Esophagus squamous epithelium (tissue), 5 donors: ENCODE results near the gene DSTYK. TPM values are rescaled to one million over a fixed set of nuclear protein-coding genes. Genes with fewer than 3 reads are reported as not detected.
"Not testable (repeated sequence)": the region's sequence is repeated elsewhere in the genome, so short reads cannot be mapped to it uniquely, and the experiment has no call there.

Experiments used
- DNase-seq: peaks from one replicate; lab custom pipeline; 2025; lab: John Stamatoyannopoulos, UW
- H3K27ac ChIP-seq, 4 donors: fragments of 200-600 bp; sonication (generic); one replicate each; pipeline ENCODE4 v1.5.1; 2016 to 2019; ENCODE audit warnings: mild to moderate bottlenecking in 1 of 4
- H3K27me3 ChIP-seq, 4 donors: fragments of 200-600 bp; sonication (generic); 1 replicate in 3 of 4; 2 replicates in 1 of 4; pipeline versions ENCODE4 v1.5.1 to v1.6.0; 2017 to 2021; ENCODE audit warnings: antibody characterized with exemption in 1 of 4
- H3K36me3 ChIP-seq, 3 donors: fragments of 200-600 bp; sonication (generic); one replicate each; pipeline ENCODE4 v1.5.1; 2016 to 2019
- H3K4me1 ChIP-seq, 3 donors: fragments of 200-600 bp; sonication (generic); one replicate each; pipeline ENCODE4 v1.5.1; 2017 to 2019
- H3K4me3 ChIP-seq, 4 donors: fragments of 200-600 bp; sonication (generic); 1 replicate in 3 of 4; 2 replicates in 1 of 4; pipeline ENCODE4 v1.5.1; 2016 to 2019; ENCODE audit warnings: mild to moderate bottlenecking in 2 of 4, moderate library complexity in 1 of 4
- H3K9me3 ChIP-seq, 3 donors: fragments of 200-600 bp; sonication (generic); one replicate each; pipeline ENCODE4 v1.5.1; 2016 to 2019
- CTCF ChIP-seq, 6 experiments: fragments of 450-650 bp in 4 of 6; fragments of 200-600 bp in 2 of 6; sonication (generic) in 2 of 6; IDR thresholded peaks; one replicate each; pipeline ENCODE4 v1.5.1; 2016 to 2019; ENCODE audit warnings: antibody characterized with exemption in 6 of 6, mild to moderate bottlenecking in 4 of 6, moderate library complexity in 4 of 6
- POLR2A ChIP-seq, 4 donors: fragments of 450-650 bp; IDR thresholded peaks; one replicate each; pipeline ENCODE4 v1.6.1; 2017; ENCODE audit warnings: antibody characterized with exemption in 4 of 4, mild to moderate bottlenecking in 4 of 4, moderate library complexity in 3 of 4
- WGBS, 2 donors: methylation state at CpG; one replicate each; pipeline ENCODE4 v1.1.5; 2018; 5-methylcytosine and 5-hydroxymethylcytosine counted together
- intact Hi-C: fragments of 100-400 bp; cut with DNase I; formaldehyde crosslinking; loops from one replicate; pipeline ENCODE4 v1.15.0; 2022
- total RNA-seq, 4 donors: library from RNA; depleted of rRNA; stranded (reverse); fragments of >200 nt; gene quantifications; one replicate each; pipeline ENCODE4 v1.1.0, GENCODE V29; 2016
- donor health status: DM: yes; HTN: yes; CAD: no.

The DSTYK gene
- total RNA-seq, 4 donors from 2014 or later, result 6.5 to 10.9 (median 6.9) TPM

- Histone ChIP-seq H3K4me3 (no peak overlapping the region), H3K36me3 (peaks cover 0 to 36% (median 0%) of the 10 kb centered on the region in 3 donors), H3K9me3 (no peaks in the 10 kb centered on the region), H3K27ac (peak overlapping the region in 2 of 4 donors; percentile 10 to 76), H3K4me1 (peaks cover 0 to 77% (median 37%) of the 10 kb centered on the region in 3 donors), H3K27me3 (no peaks in the 10 kb centered on the region)
- intact Hi-C loops, result no loop called here
- TF ChIP-seq POLR2A (IDR thresholded peaks at IDR 0.05) (no peak), CTCF (IDR thresholded peaks at IDR 0.05) (no peak)
- DNase-seq, result no peak
- 93 to 100% methylated on average over 3 to 4 of the region's 10 CpGs for WGBS, 2 donors
Observed at GRCh38 chr1:205187420-205187819, 24.1 kb downstream of the DSTYK start.

- Histone ChIP-seq H3K4me3 (no peak overlapping the region), H3K36me3 (peaks cover 0 to 42% (median 0%) of the 10 kb centered on the region in 3 donors), H3K4me1 (peaks cover 0 to 64% (median 30%) of the 10 kb centered on the region in 3 donors), H3K27ac (no peak overlapping the region), H3K9me3 (no peaks in the 10 kb centered on the region), H3K27me3 (no peaks in the 10 kb centered on the region)
- intact Hi-C loops, result no loop called here
- DNase-seq, result no peak
- TF ChIP-seq POLR2A (IDR thresholded peaks at IDR 0.05) (no peak), CTCF (IDR thresholded peaks at IDR 0.05) (no peak)
Observed at GRCh38 chr1:205186191-205186590, 25.3 kb downstream of the DSTYK start.

GRCh38 chr1:205183676-205184335, 27.7 kb downstream of the DSTYK start:
- 70 to 76% methylated on average over 4 of the region's 4 CpGs for WGBS, 2 donors
- Histone ChIP-seq H3K4me1 (peaks cover 0 to 52% (median 16%) of the 10 kb centered on the region in 3 donors), H3K36me3 (peaks cover 0 to 50% (median 0%) of the 10 kb centered on the region in 3 donors), H3K4me3 (no peak overlapping the region), H3K27ac (no peak overlapping the region), H3K27me3 (no peaks in the 10 kb centered on the region), H3K9me3 (no peaks in the 10 kb centered on the region)
- intact Hi-C loops, result no loop called here
- TF ChIP-seq POLR2A (IDR thresholded peaks at IDR 0.05) (no peak), CTCF (IDR thresholded peaks at IDR 0.05) (no peak)
- no peak for DNase-seq

- DNase-seq, result no peak
- no peak for TF ChIP-seq CTCF (IDR thresholded peaks at IDR 0.05)
- no peak for TF ChIP-seq POLR2A (IDR thresholded peaks at IDR 0.05)
- H3K27ac ChIP-seq, result no peak overlapping the region
- H3K4me1 ChIP-seq, result peaks cover 0 to 47% (median 12%) of the 10 kb centered on the region in 3 donors
- no peaks in the 10 kb centered on the region for H3K9me3 ChIP-seq
- WGBS, 2 donors, result 88 to 96% methylated on average over 2 of the region's 2 CpGs
- no peak overlapping the region for H3K4me3 ChIP-seq
- intact Hi-C loops, result no loop called here
- peaks cover 0 to 50% (median 0%) of the 10 kb centered on the region in 3 donors for H3K36me3 ChIP-seq
- H3K27me3 ChIP-seq, result no peaks in the 10 kb centered on the region
Observed at GRCh38 chr1:205182930-205183329, 28.6 kb downstream of the DSTYK start.

GRCh38 chr1:205180331-205180730, 31.2 kb downstream of the DSTYK start:
- H3K9me3 ChIP-seq, H3K27ac ChIP-seq, H3K4me3 ChIP-seq, H3K27me3 ChIP-seq, DNase-seq, intact Hi-C loops: not testable (repeated sequence)
- H3K4me1 ChIP-seq, result peaks cover 4 to 61% (median 16%) of the 10 kb centered on the region in 3 donors
- peaks cover 0 to 30% (median 0%) of the 10 kb centered on the region in 3 donors for H3K36me3 ChIP-seq
- WGBS, 2 donors, result 83 to 98% methylated on average over 6 to 7 of the region's 7 CpGs
